Panc1 (cell line): Measurements from ENCODE around the gene CHSY1. TPM values are rescaled to one million over a fixed set of nuclear protein-coding genes. Genes with fewer than 3 reads are reported as not detected.

Experiments
- ATAC-seq: fragments of 200-7000 bp; cut with Tn5 transposase; 2 replicates; pipeline ENCODE4 v1.9.1; 2020; ENCODE audit warnings: mild to moderate bottlenecking, moderate library complexity
- BruUV-seq: library from RNA; stranded (reverse); fragments of 400-500 nt; replicated peaks from 2 replicates; lab custom pipeline; 2021; lab: Mats Ljungman, UMichigan
- CTCF ChIA-PET: fragments of 300-600 bp; sonication (Branson Sonifier 250); formaldehyde crosslinking; loops from one replicate; lab custom pipeline; 2022; ENCODE audit warnings: antibody characterized with exemption; lab: Charles Lee
- POLR2A ChIA-PET: fragments of 300-600 bp; sonication (Branson Sonifier 250); formaldehyde crosslinking; loops from one replicate; lab custom pipeline; 2022; ENCODE audit warnings: antibody characterized with exemption; lab: Charles Lee
- DNase-seq: peaks from one replicate; pipeline ENCODE4 v3.0.0-alpha.2; 2010; ENCODE audit warnings: low read depth, low spot score
- H3K27ac ChIP-seq: 2 replicates; pipeline ENCODE4 v1.5.1; 2011; ENCODE audit warnings: mild to moderate bottlenecking, low read length, inconsistent platforms
- H3K27me3 ChIP-seq: fragments of 200-500 bp; sonication (Bioruptor generic); 2 replicates; pipeline ENCODE4 v1.6.0; 2014; ENCODE audit warnings: low read length, inconsistent platforms; ENCODE audit not compliant: control insufficient read depth, insufficient read depth
- H3K36me3 ChIP-seq: fragments of 200-500 bp; sonication (Bioruptor generic); 2 replicates; pipeline ENCODE4 v1.5.1; 2014; ENCODE audit warnings: inconsistent platforms, mild to moderate bottlenecking, low read length, moderate library complexity; ENCODE audit not compliant: control insufficient read depth, insufficient read depth
- H3K4me1 ChIP-seq: 2 replicates; pipeline ENCODE4 v1.5.1; 2011; ENCODE audit warnings: inconsistent platforms, mild to moderate bottlenecking, low read length, moderate library complexity; ENCODE audit not compliant: control insufficient read depth, insufficient read depth
- H3K4me3 ChIP-seq, 2 experiments: 2 replicates each; pipeline ENCODE4 v1.5.1; 2011 to 2012; ENCODE audit warnings: low read depth in 2 of 2, low read length in 2 of 2, mild to moderate bottlenecking in 2 of 2, inconsistent platforms in 1 of 2, moderate library complexity in 1 of 2
- H3K9me3 ChIP-seq: fragments of 200-500 bp; sonication (Bioruptor generic); 2 replicates; pipeline ENCODE4 v1.5.1; 2014; ENCODE audit warnings: low read depth, mild to moderate bottlenecking, inconsistent platforms, low read length, moderate library complexity; ENCODE audit not compliant: control insufficient read depth, insufficient read depth
- CTCF ChIP-seq: fragments of 450-650 bp; IDR thresholded peaks from 2 replicates; pipeline ENCODE4 v1.5.1; 2017; ENCODE audit warnings: mild to moderate bottlenecking
- POLR2AphosphoS5 ChIP-seq: IDR thresholded peaks from 2 replicates; pipeline ENCODE4 v1.6.1; 2012; ENCODE audit warnings: mild to moderate bottlenecking, low read depth, low read length, moderate library complexity
- REST ChIP-seq, 2 experiments: IDR thresholded peaks; 2 replicates each; pipeline ENCODE4 v1.6.1; 2011 to 2012; ENCODE audit warnings: low read depth in 2 of 2, control low read depth in 1 of 2, low read length in 1 of 2, mild to moderate bottlenecking in 1 of 2, moderate library complexity in 1 of 2; ENCODE audit not compliant: insufficient read depth in 1 of 2
- SIN3A ChIP-seq: IDR thresholded peaks from 2 replicates; pipeline ENCODE4 v1.6.1; 2012; ENCODE audit warnings: low read depth, mild to moderate bottlenecking, low read length, moderate library complexity, borderline replicate concordance; ENCODE audit not compliant: insufficient read depth
- TCF7L2 ChIP-seq: IDR thresholded peaks from 2 replicates; pipeline ENCODE4 v1.6.1; 2011; ENCODE audit warnings: mild to moderate bottlenecking, low read depth, low read length, inconsistent platforms
- in situ Hi-C: cut with HindIII; loops from 2 replicates; pipeline ENCODE4 v1.10.0; 2016; ENCODE audit warnings: low sequenced_read_pairs, low pct_unique_long_range_greater_than_20kb
- intact Hi-C: fragments of 100-400 bp; cut with micrococcal nuclease; formaldehyde crosslinking; loops from one replicate; pipeline ENCODE4 v1.10.0; 2022; ENCODE audit not compliant: unreplicated experiment
- total RNA-seq: library from RNA; stranded (reverse); gene quantifications from one replicate; pipeline ENCODE4 v1.2.1, GENCODE V29; 2021; ENCODE audit not compliant: unreplicated experiment

The CHSY1 gene
- total RNA-seq, 1 experiment from 2014 or later = 50.8 TPM

- no peak overlapping the region for H3K27ac ChIP-seq
- no TSS peak for BruUV-seq
- ATAC-seq (no peak), DNase-seq (no peak)
- ChIA-PET CTCF (no interaction called here), POLR2A (no interaction called here)
- H3K36me3 ChIP-seq = no peaks in the 10 kb centered on the region
- peaks cover 14% of the 10 kb centered on the region; the same call in 1 of the 2 replicates for H3K4me1 ChIP-seq
- H3K27me3 ChIP-seq = no peaks in the 10 kb centered on the region
- TF ChIP-seq TCF7L2 = no peak
- no peak overlapping the region for H3K4me3 ChIP-seq
- no peaks in the 10 kb centered on the region for H3K9me3 ChIP-seq
- in situ Hi-C loops (no loop called here), intact Hi-C loops (no loop called here)
Measured at GRCh38 chr15:101151288-101151687, 100.6 kb downstream of the CHSY1 start.

GRCh38 chr15:101150723-101151040 lies 101.2 kb downstream of the CHSY1 start:
- Histone ChIP-seq H3K27ac (no peak overlapping the region; the same call in 1 of the 2 replicates), H3K4me3 (no peak overlapping the region), H3K9me3 (no peaks in the 10 kb centered on the region), H3K27me3 (no peaks in the 10 kb centered on the region), H3K4me1 (peaks cover 14% of the 10 kb centered on the region; the same call in 1 of the 2 replicates), H3K36me3 (no peaks in the 10 kb centered on the region)
- intact Hi-C loops (no loop called here), in situ Hi-C loops (no loop called here)
- ChIA-PET POLR2A (no interaction called here), CTCF (no interaction called here)
- DNase-seq (no peak), ATAC-seq (no peak)
- BruUV-seq = no TSS peak
- TF ChIP-seq SIN3A = no peak
- TF ChIP-seq CTCF = no peak
- no peak for TF ChIP-seq TCF7L2
- no peak for TF ChIP-seq REST (IDR thresholded peaks at IDR 0.05; ENCODE audit: insufficient read depth in 1 of 2, low read depth in 2 of 2, low read length in 1 of 2)
- no peak for TF ChIP-seq POLR2AphosphoS5

- H3K27me3 ChIP-seq = no peaks in the 10 kb centered on the region
- POLR2A ChIA-PET = no interaction called here
- no peak for ATAC-seq
- BruUV-seq = no TSS peak
- peak overlapping the region; percentile 18; the same call in 1 of the 2 replicates for H3K27ac ChIP-seq
- TF ChIP-seq POLR2AphosphoS5 (no peak), REST (IDR thresholded peaks at IDR 0.05; ENCODE audit: insufficient read depth in 1 of 2, low read depth in 2 of 2, low read length in 1 of 2) (no peak), SIN3A (no peak)
- no peaks in the 10 kb centered on the region for H3K36me3 ChIP-seq
- no peak overlapping the region for H3K4me3 ChIP-seq
- in situ Hi-C loops (no loop called here), intact Hi-C loops (no loop called here)
- CTCF ChIA-PET = no interaction called here
- H3K4me1 ChIP-seq = peaks cover 16% of the 10 kb centered on the region; the same call in 1 of the 2 replicates
- no peak for DNase-seq
- no peaks in the 10 kb centered on the region for H3K9me3 ChIP-seq
Measured at GRCh38 chr15:101149864-101150722, 101.8 kb downstream of the CHSY1 start.
